Heart right ventricle (tissue), 16 donors: ENCODE results near the gene SYCE3. TPM values are rescaled to one million over a fixed set of nuclear protein-coding genes. Genes with fewer than 3 reads are reported as not detected.

Source experiments
- ATAC-seq, 8 donors: fragments of 200-7000 bp; cut with Tn5 transposase; one replicate each; pipeline ENCODE4 v1.9.1; 2020; ENCODE audit warnings: mild to moderate bottlenecking in 8 of 8, moderate library complexity in 8 of 8, moderate number of reproducible peaks in 1 of 8
- DNase-seq, 2 donors: peaks; one replicate each; pipeline ENCODE4 v3.0.0-alpha.2; 2020
- H3K27ac ChIP-seq, 10 donors: fragments of 200-600 bp; sonication (generic) in 2 of 10; one replicate each; pipeline versions ENCODE4 v1.5.0 to v1.8.0; 2020 to 2022; ENCODE audit warnings: mild to moderate bottlenecking in 3 of 10
- H3K27me3 ChIP-seq, 7 donors: fragments of 200-600 bp; one replicate each; pipeline ENCODE4 v1.8.0; 2021 to 2022; ENCODE audit warnings: mild to moderate bottlenecking in 2 of 7
- H3K36me3 ChIP-seq, 9 donors: fragments of 200-600 bp; sonication (generic) in 1 of 9; one replicate each; pipeline versions ENCODE4 v1.5.0 to v1.8.0; 2020 to 2022; ENCODE audit warnings: mild to moderate bottlenecking in 2 of 9
- H3K4me1 ChIP-seq, 9 donors: fragments of 200-600 bp; sonication (generic) in 1 of 9; one replicate each; pipeline versions ENCODE4 v1.5.0 to v1.8.0; 2020 to 2022; ENCODE audit warnings: mild to moderate bottlenecking in 4 of 9
- H3K4me3 ChIP-seq, 10 donors: fragments of 200-600 bp; sonication (generic) in 2 of 10; one replicate each; pipeline versions ENCODE4 v1.5.0 to v1.8.0; 2020 to 2022; ENCODE audit warnings: mild to moderate bottlenecking in 7 of 10, moderate library complexity in 2 of 10
- H3K9me3 ChIP-seq, 11 donors: fragments of 200-600 bp in 10 of 11; sonication (generic) in 2 of 11; one replicate each; pipeline versions ENCODE4 v1.5.0 to v1.8.0; 2013 to 2022; ENCODE audit warnings: mild to moderate bottlenecking in 2 of 11, control low read depth in 1 of 11, moderate library complexity in 1 of 11
- WGBS, 2 donors: extraction: QIAGEN DNeasy Blood & Tissue Kit; methylation state at CpG; one replicate each; pipeline ENCODE4 v1.1.7; 2013; ENCODE audit warnings: inconsistent platforms in 1 of 2; 5-methylcytosine and 5-hydroxymethylcytosine counted together
- intact Hi-C, 10 donors: fragments of 100-400 bp; cut with DNase I; formaldehyde crosslinking; loops; one replicate each; pipeline versions ENCODE4 v1.11.1 to v1.14.2; 2022
- polyA plus RNA-seq, 2 donors: library from polyadenylated mRNA; stranded (reverse); fragments of 200-250 nt; gene quantifications; one replicate each; pipeline ENCODE4 v1.2.3, GENCODE V29; 2013
- total RNA-seq, 10 donors: library from RNA; stranded (reverse); fragmentation: NEBNext Ultra II Directional in 3 of 10; extraction: Animal tissue kit (Norgen Biotek cat#: 25700) in 3 of 10; gene quantifications; one replicate each; pipeline versions ENCODE4 v1.2.1 to v1.2.4, GENCODE V29; 2021 to 2023
- TF ChIP-seq, protein P1 (sequence below), 9 donors: fragments of 200-600 bp; sonication (generic) in 2 of 9; IDR thresholded peaks; one replicate each; pipeline versions ENCODE4 v1.5.0 to v1.8.0; 2021 to 2022; ENCODE audit warnings: antibody characterized with exemption in 9 of 9, mild to moderate bottlenecking in 5 of 9, moderate library complexity in 1 of 9
- donor health status: Arrhythmogenic right ventricular cardiomyopathy.
- donor health status: ischemic (EF 13 %, LVEDD 7.1; RV severe dilation, severe dysfunction).
- donor health status: healthy with polysubstance abuse.
- donor health status: DM: no; HTN: yes; CAD: no.
- donor health status: DM: no; HTN: no; CAD: no.
- donor health status: ischemic (EF 25% LVEDD 6.9; RV normal size, moderate dysfunction).
- donor health status: ischemic (EF 25% LVEDD 5.7; RV mildly dilated, moderate dysfunction).
- donor health status: healthy.
- donor health status: DM: yes; HTN: yes; CAD: no.
- donor health status: Ischemic cardiomyopathy.
- donor health status: ischemic (EF 35%, LVEDD 5.7; RV mildly dilated, moderate dysfunction).
- donor health status: nonischemic (EF 11% LVEDD 7.7; RV severe dilation, severe dysfunction).
- donor health status: DM: yes; HTN: yes; CAD: no.
- donor health status: PGD.
- donor health status: ischemic (EF 29% LVEDD 5.4; RV normal size, mild dysfunction).
- donor health status: nonischemic (EF 23%, LVEDD 6.1; RV moderate dilation, normal function).

The SYCE3 gene
- total and polyA plus RNA-seq, 12 donors = 0.74 to 0.90 TPM; not detected in 10

DNA sequence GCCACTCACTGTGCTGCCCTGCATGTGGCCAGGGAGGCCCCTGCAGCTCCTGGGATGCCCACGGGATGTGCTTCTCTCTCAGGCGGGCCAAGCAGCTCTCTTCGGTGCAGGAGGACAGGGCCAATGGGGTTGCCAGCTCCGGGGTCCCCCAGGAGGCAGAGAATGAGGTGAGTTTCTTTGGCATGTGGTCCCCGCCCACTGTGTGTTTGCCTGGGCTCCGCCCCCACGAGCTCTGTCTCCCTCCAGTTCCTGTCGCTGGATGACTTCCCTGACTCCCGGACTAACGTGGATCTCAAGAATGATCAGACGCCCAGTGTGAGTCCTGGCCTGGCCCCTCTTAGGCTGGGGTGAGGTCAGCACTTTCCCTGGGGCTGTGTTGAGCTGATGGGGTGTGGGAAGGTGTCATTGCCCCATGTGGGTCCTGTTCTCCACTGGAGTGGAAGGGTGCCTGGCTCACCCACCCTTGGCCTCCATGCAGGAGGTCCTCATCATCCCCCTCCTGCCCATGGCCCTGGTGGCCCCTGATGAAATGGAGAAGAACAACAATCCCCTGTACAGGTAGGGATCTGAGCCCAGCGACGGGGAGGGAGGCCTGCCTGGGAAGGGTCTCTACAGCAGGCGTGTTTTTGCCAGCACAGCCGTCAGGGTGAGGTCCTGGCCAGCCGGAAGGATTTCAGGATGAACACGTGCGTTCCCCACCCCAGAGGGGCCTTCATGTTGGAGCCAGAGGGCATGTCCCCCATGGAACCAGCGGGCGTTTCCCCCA lies 45.0 kb downstream of the SYCE3 start:
- ATAC-seq (no peak), DNase-seq (no peak)
- Histone ChIP-seq H3K9me3 (no peaks in the 10 kb centered on the region), H3K4me1 (no peaks in the 10 kb centered on the region), H3K4me3 (no peak overlapping the region), H3K36me3 (peaks cover 0 to 76% (median 32%) of the 10 kb centered on the region in 9 donors), H3K27ac (no peak overlapping the region), H3K27me3 (no peaks in the 10 kb centered on the region)
- intact Hi-C loops = no loop called here
- TF ChIP-seq, protein P1, sequence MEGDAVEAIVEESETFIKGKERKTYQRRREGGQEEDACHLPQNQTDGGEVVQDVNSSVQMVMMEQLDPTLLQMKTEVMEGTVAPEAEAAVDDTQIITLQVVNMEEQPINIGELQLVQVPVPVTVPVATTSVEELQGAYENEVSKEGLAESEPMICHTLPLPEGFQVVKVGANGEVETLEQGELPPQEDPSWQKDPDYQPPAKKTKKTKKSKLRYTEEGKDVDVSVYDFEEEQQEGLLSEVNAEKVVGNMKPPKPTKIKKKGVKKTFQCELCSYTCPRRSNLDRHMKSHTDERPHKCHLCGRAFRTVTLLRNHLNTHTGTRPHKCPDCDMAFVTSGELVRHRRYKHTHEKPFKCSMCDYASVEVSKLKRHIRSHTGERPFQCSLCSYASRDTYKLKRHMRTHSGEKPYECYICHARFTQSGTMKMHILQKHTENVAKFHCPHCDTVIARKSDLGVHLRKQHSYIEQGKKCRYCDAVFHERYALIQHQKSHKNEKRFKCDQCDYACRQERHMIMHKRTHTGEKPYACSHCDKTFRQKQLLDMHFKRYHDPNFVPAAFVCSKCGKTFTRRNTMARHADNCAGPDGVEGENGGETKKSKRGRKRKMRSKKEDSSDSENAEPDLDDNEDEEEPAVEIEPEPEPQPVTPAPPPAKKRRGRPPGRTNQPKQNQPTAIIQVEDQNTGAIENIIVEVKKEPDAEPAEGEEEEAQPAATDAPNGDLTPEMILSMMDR (IDR thresholded peaks at IDR 0.05) = no peak
- 86 to 89% methylated on average over 20 of the region's 20 CpGs for WGBS, 2 donors

GRCh38 chr22:50516891-50517290 lies 45.8 kb downstream of the SYCE3 start:
- no peak for ATAC-seq
- H3K36me3 ChIP-seq = peaks cover 0 to 74% (median 24%) of the 10 kb centered on the region in 9 donors

DNA sequence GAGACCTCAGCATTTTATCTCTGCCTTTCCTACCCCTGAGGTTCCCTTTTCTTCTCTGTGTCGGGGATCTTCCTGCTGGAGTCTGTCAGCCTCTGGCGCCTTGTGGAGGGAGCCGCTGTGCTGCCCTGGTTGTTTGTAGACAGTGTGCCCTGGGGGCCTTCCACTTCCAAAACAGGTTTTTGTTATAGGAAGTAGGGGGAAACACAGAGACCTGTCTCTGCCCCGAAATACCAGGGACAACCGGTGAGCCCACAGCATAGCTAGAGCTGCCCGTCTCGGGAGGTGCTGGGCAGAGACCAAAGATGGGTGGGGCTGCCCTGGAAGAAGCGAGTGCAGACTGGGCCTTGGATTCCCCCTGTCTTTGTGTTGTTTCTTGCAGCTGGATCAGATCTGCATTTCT lies 46.7 kb downstream of the SYCE3 start:
- WGBS, 2 donors = 90 to 94% methylated on average over 8 of the region's 8 CpGs
- TF ChIP-seq, protein P1 (IDR thresholded peaks at IDR 0.05) = no peak
- H3K27me3 ChIP-seq = no peaks in the 10 kb centered on the region
- no peaks in the 10 kb centered on the region for H3K9me3 ChIP-seq
- H3K4me3 ChIP-seq = no peak overlapping the region
- intact Hi-C loops = no loop called here
- H3K36me3 ChIP-seq = peaks cover 0 to 66% (median 21%) of the 10 kb centered on the region in 9 donors
- ATAC-seq = no peak
- no peak overlapping the region for H3K27ac ChIP-seq
- H3K4me1 ChIP-seq = no peaks in the 10 kb centered on the region
- no peak for DNase-seq

More at GRCh38 chr22:50516891-50517290, 45.8 kb downstream of the SYCE3 start:
- H3K4me3 ChIP-seq = no peak overlapping the region
- H3K27ac ChIP-seq = no peak overlapping the region
- H3K27me3 ChIP-seq = no peaks in the 10 kb centered on the region
- 78 to 85% methylated on average over 16 of the region's 16 CpGs for WGBS, 2 donors
- TF ChIP-seq, protein P1 (IDR thresholded peaks at IDR 0.05) = no peak
- no peaks in the 10 kb centered on the region for H3K9me3 ChIP-seq
- no peaks in the 10 kb centered on the region for H3K4me1 ChIP-seq
- intact Hi-C loops = no loop called here
- DNase-seq = no peak

DNA sequence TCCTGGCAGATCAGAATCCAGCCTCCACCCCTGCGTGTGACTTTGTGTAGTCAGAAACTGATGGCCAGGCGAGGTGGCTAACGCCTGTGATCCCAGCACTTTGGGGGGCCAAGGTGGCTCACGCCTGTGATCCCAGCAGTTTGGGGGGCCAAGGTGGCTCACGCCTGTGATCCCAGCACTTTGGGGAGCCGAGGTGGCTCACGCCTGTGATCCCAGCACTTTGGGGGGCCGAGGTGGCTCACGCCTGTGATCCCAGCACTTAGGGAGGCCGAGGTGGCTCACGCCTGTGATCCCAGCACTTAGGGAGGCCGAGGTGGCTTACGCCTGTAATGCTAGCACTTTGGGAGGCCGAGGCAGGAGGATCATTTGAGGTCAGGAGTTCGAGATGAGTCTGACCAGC lies 49.5 kb downstream of the SYCE3 start:
- 96 to 98% methylated on average over 15 of the region's 15 CpGs for WGBS, 2 donors
- intact Hi-C loops = no loop called here
- H3K36me3 ChIP-seq = peaks cover 0 to 47% (median 13%) of the 10 kb centered on the region in 9 donors
- H3K27me3 ChIP-seq = no peaks in the 10 kb centered on the region
- peaks cover 0 to 18% (median 12%) of the 10 kb centered on the region in 9 donors for H3K4me1 ChIP-seq
- ATAC-seq (no peak), DNase-seq (no peak)
- no peak overlapping the region for H3K27ac ChIP-seq
- no peak overlapping the region for H3K4me3 ChIP-seq
- TF ChIP-seq, protein P1 (IDR thresholded peaks at IDR 0.05) = no peak
- no peaks in the 10 kb centered on the region for H3K9me3 ChIP-seq
